Lower leg skin (tissue), 4 donors: Measurements from ENCODE around the gene ROR1. TPM values are rescaled to one million over a fixed set of nuclear protein-coding genes. Genes with fewer than 3 reads are reported as not detected.

Experiments
- DNase-seq, 2 donors: peaks; one replicate each; pipeline ENCODE4 v3.0.0-alpha.2; 2019; ENCODE audit warnings: low spot score in 2 of 2
- H3K4me3 ChIP-seq: fragments of 200-600 bp; sonication (generic); 2 replicates; pipeline ENCODE4 v1.5.1; 2017; ENCODE audit warnings: mild to moderate bottlenecking, low read depth; ENCODE audit not compliant: poor library complexity, severe bottlenecking
- CTCF ChIP-seq, 3 donors: fragments of 450-650 bp; IDR thresholded peaks; one replicate each; pipeline ENCODE4 v1.5.1; 2016; ENCODE audit warnings: antibody characterized with exemption in 3 of 3, mild to moderate bottlenecking in 3 of 3, moderate library complexity in 2 of 3
- POLR2A ChIP-seq, 2 donors: fragments of 450-650 bp; IDR thresholded peaks; one replicate each; pipeline ENCODE4 v1.6.1; 2016 to 2017; ENCODE audit warnings: antibody characterized with exemption in 2 of 2, mild to moderate bottlenecking in 1 of 2, moderate library complexity in 1 of 2
- WGBS, 2 donors: methylation state at CpG; one replicate each; pipeline ENCODE4 v1.1.5; 2018; 5-methylcytosine and 5-hydroxymethylcytosine counted together
- intact Hi-C: fragments of 100-400 bp; cut with DNase I; formaldehyde crosslinking; loops from one replicate; pipeline ENCODE4 v1.15.0; 2023; ENCODE audit warnings: low total_unique reads
- total RNA-seq, 4 donors: library from RNA; depleted of rRNA; stranded (reverse); fragments of >200 nt; gene quantifications; one replicate each; pipeline ENCODE4 v1.1.0, GENCODE V29; 2016

ROR1 gene
- total RNA-seq, 4 donors from 2014 or later, result 12.9 to 28.6 (median 22.5) TPM

GRCh38 chr1:63742526-63742925, 31.3 kb upstream of the ROR1 start:
- no peak for DNase-seq
- H3K4me3 ChIP-seq, result no peak overlapping the region
- intact Hi-C loops, result no loop called here
- TF ChIP-seq POLR2A (IDR thresholded peaks at IDR 0.05), result no peak
- TF ChIP-seq CTCF (IDR thresholded peaks at IDR 0.05), result no peak

- no peak for DNase-seq
- intact Hi-C loops, result no loop called here
- H3K4me3 ChIP-seq, result no peak overlapping the region
- TF ChIP-seq CTCF (IDR thresholded peaks at IDR 0.05), result no peak
- TF ChIP-seq POLR2A (IDR thresholded peaks at IDR 0.05), result no peak
Observed at GRCh38 chr1:63743781-63744180, 30.0 kb upstream of the ROR1 start.

DNA sequence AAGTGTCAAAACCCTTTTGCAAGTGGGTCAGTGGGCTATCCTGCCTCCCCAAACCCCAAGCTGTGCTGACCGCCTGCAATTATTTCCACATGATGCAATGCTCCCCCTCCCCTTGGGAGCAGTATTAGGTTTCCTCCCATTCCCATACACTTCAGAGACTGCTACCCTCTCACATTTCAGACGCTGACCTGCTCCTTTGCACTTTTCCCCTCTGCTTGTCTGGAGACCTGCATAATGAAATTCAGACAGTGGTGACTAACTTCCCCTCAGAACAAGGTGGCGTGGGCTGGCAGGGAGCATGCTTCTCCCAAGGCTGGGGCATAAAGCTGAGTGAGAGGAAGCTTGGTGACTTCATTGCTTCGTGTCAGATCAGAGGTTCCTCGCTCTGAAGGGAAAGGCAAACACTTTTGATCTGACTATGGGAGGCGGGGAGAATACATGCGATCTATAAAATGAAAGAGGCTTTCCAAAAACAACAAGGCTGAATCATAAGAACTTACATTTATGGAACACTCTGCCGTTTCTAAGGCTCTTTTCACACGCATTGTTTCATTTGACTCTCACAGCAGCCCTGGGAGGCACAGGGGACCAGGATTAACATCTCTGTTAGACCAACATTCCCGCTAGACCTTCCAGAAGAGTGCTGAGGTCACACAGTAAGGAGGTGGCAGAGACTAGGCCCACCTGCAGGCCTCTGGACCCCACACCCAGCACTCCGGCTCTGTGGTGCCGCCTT, 27.5 kb upstream of the ROR1 start:
- WGBS, 2 donors, result 70 to 76% methylated on average over 12 of the region's 12 CpGs
- no peak overlapping the region for H3K4me3 ChIP-seq
- DNase-seq, result no peak
- intact Hi-C loops, result no loop called here
- TF ChIP-seq CTCF (IDR thresholded peaks at IDR 0.05) (no peak), POLR2A (IDR thresholded peaks at IDR 0.05) (no peak)

DNA sequence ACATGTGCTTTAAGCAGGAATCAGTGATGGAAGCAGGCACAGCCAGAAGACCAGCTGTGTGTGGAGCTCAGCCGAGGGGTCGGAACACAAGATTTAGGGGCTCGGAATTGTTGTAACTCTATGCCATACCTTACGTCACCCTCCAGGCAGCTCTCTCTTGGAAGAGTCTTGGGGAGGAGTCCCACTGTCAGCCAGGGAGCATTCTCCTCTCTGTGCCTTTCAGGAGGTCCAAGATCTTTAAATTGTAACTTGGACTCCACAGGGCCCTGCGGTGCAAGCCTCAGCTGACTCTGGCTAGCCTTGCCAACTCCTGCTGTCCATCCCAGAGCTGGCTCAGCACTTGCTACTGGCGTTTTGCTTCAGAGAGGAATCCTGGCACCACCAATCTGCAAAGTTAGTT, 26.4 kb upstream of the ROR1 start:
- WGBS, 2 donors, result 76 to 80% methylated on average over 6 of the region's 6 CpGs

GRCh38 chr1:63748046-63748580, 25.7 kb upstream of the ROR1 start:
- DNase-seq, result no peak
- intact Hi-C loops, result no loop called here
- no peak overlapping the region for H3K4me3 ChIP-seq
- TF ChIP-seq POLR2A (IDR thresholded peaks at IDR 0.05), result no peak
- TF ChIP-seq CTCF (IDR thresholded peaks at IDR 0.05), result no peak
- 76 to 84% methylated on average over 4 of the region's 4 CpGs for WGBS, 2 donors

More for the DNA sequence above, 26.4 kb upstream of the ROR1 start:
- TF ChIP-seq POLR2A (IDR thresholded peaks at IDR 0.05), result no peak
- no peak for TF ChIP-seq CTCF (IDR thresholded peaks at IDR 0.05)
- intact Hi-C loops, result no loop called here
- no peak overlapping the region for H3K4me3 ChIP-seq
- DNase-seq, result no peak

DNA sequence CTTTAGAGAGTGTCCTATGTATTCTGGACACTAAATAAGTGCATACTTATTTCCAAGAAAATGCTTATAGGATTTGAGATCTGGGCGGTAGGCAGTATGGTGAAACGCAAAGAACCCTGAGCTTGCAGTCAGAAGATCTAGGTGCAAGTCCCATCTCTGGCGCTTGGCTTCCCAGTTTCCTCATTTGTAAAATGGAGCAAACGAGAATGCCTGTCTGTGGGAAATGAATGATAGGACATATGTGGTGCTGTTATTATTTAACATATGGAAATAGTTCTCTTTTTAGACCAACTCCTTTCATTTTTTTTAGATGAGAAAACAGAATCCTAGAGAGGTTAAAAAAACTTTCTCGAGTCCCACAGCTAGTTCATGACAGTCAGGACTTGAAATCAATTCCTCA, 25.2 kb upstream of the ROR1 start:
- WGBS, 2 donors, result 89 to 90% methylated on average over 5 of the region's 5 CpGs
- DNase-seq, result no peak
- intact Hi-C loops, result no loop called here
- TF ChIP-seq CTCF (IDR thresholded peaks at IDR 0.05), result no peak
- TF ChIP-seq POLR2A (IDR thresholded peaks at IDR 0.05), result no peak
- H3K4me3 ChIP-seq, result no peak overlapping the region
